HEK293 (cell line): ENCODE data around the gene SMTN.

Experiments used
- SALL2 ChIP-seq: fragments of 450-650 bp; formaldehyde crosslinking; IDR thresholded peaks from 2 replicates; pipeline ENCODE4 v1.5.0; 2017; ENCODE audit warnings: missing biosample characterization, mild to moderate bottlenecking, missing genetic modification characterization, borderline replicate concordance
- ZNF391 ChIP-seq: fragments of 450-650 bp; formaldehyde crosslinking; IDR thresholded peaks from 2 replicates; pipeline ENCODE4 v1.5.1; 2016; ENCODE audit warnings: low read depth, missing biosample characterization, missing genetic modification characterization, borderline replicate concordance

DNA sequence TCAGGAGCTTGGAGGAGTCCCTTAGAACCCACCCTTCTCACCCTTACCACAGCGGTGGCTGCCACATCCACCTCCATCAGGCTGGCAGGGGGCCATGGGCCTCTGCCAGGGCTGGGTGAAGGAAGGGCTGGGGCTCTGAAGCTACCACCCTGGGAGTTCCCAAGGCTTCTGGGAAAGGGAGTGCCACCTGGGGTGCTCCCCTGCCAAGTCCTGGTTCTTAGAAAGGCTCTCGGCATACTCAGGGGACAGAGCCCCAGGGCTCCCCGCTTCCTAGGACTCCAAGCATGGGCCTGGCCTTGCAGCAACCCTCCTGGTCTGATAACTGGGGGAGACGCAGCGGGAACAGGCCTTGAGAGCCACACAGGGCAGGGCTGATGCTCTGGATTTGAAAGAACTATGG is 59.6 kb downstream of the SMTN start:
- no peak for TF ChIP-seq ZNF391 (tag by site-specific recombination)
- TF ChIP-seq SALL2 (tag by site-specific recombination) = no peak
